Right lobe of liver (tissue), 4 donors: ENCODE measurements around the gene LY86.

Experiments used
- CTCF ChIP-seq, 4 donors: fragments of 200-600 bp in 3 of 4; fragments of 450-650 bp in 1 of 4; IDR thresholded peaks; one replicate each; pipeline versions ENCODE4 v1.5.1 to v1.8.0; 2016 to 2022; ENCODE audit warnings: antibody characterized with exemption in 4 of 4, mild to moderate bottlenecking in 2 of 4
- POLR2A ChIP-seq: fragments of 450-650 bp; IDR thresholded peaks from one replicate; pipeline ENCODE4 v1.6.1; 2017; ENCODE audit warnings: antibody characterized with exemption, mild to moderate bottlenecking
- donor health status: DM: no; HTN: no; CAD: no.
- donor health status: DM: no; HTN: no; CAD: no.
- donor health status: DM: no; HTN: yes; CAD: no.

- TF ChIP-seq CTCF (IDR thresholded peaks at IDR 0.05) = no peak
- TF ChIP-seq POLR2A = no peak
Measured at GRCh38 chr6:6595025-6595424, 6.5 kb downstream of the LY86 start.
